ENCODE measurements around the gene PCSK6. TPM values are rescaled to one million over a fixed set of nuclear protein-coding genes. Genes with fewer than 3 reads are reported as not detected.

PCSK6 gene
- total RNA-seq, 1 donor from 2014 or later: 1.3 TPM

DNA sequence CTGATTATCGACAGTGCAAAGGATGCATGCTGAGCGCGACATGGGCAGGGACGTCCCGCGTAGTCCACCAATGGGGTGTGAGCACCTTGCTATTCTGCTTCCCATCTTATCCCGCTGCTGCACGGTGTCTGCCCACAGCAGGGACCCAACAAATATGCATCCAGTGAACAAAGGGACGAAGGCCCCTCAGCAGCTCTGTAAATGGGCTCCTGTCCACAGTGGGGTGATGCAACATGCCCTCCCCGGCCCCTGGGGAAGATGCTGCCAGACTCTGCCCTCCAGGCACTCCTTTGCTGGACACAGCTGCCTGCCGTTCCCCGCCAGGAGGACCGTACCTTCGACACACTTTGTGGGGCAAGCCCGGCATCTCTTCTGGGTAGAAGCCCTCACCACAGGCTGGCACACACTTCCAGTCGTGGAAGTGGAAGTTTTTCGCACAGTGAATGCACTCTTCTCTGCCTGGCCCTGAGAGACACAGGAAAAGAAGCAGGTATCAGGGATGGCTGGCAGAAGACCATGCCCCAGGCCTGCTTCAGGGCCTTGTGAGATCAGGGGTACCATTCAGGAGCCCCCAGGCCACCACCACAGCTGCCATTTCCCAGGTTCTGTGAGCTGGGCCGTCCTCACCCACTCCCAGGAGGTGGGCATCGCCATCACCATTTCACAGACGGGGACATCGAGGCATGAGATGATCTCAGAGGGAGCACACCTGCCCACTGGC, 176.3 kb downstream of the PCSK6 start:
- H3K4me3 ChIP-seq (ENCODE audit: insufficient read depth, low read depth, low read length): no peak overlapping the region
- H3K36me3 Mint-ChIP-seq (ENCODE audit: low read depth, unreplicated experiment): no peaks in the 10 kb centered on the region
- no peak for DNase-seq (ENCODE audit: low read depth)
- no peaks in the 10 kb centered on the region for H3K4me1 Mint-ChIP-seq (ENCODE audit: low read depth, unreplicated experiment)
- no peak overlapping the region for H3K27ac Mint-ChIP-seq (ENCODE audit: unreplicated experiment)
- H3K4me2 ChIP-seq (ENCODE audit: low read length): no peak overlapping the region
- no peaks in the 10 kb centered on the region for H3K36me3 ChIP-seq (ENCODE audit: insufficient read depth, low read length)
- no peaks in the 10 kb centered on the region for H4K20me1 ChIP-seq (ENCODE audit: insufficient read depth, low read length)
- peaks cover 9% of the 10 kb centered on the region for H3K27me3 Mint-ChIP-seq (ENCODE audit: low read depth, unreplicated experiment)
- no peaks in the 10 kb centered on the region for H3K27me3 ChIP-seq (ENCODE audit: insufficient read depth, low read length)
- no peak overlapping the region for H2AFZ ChIP-seq (ENCODE audit: low read depth, low read length)
- H3K9ac ChIP-seq (ENCODE audit: low read length): no peak overlapping the region
- no peak for FAIRE-seq
- no peak overlapping the region for H3K27ac ChIP-seq (ENCODE audit: low read depth, low read length)
- H3K79me2 ChIP-seq (ENCODE audit: insufficient read depth, low read length): no peaks in the 10 kb centered on the region
- no peak overlapping the region for H3K4me3 Mint-ChIP-seq (ENCODE audit: unreplicated experiment)
- H3K4me1 ChIP-seq (ENCODE audit: insufficient read depth, low read length): no peaks in the 10 kb centered on the region
- no peaks in the 10 kb centered on the region for H3K9me3 ChIP-seq (ENCODE audit: insufficient read depth, low read depth, low read length)
- TF ChIP-seq EZH2 (IDR thresholded peaks at IDR 0.05; ENCODE audit: insufficient read depth, low read length) (no peak), CTCF (IDR thresholded peaks at IDR 0.05; ENCODE audit: insufficient read depth, low read depth, low read length) (no peak)
- no peaks in the 10 kb centered on the region for H3K9me3 Mint-ChIP-seq (ENCODE audit: unreplicated experiment)

- H2AFZ ChIP-seq (ENCODE audit: low read depth, low read length): no peak overlapping the region
- Mint-ChIP-seq H3K36me3 (ENCODE audit: low read depth, unreplicated experiment) (no peaks in the 10 kb centered on the region), H3K27me3 (ENCODE audit: low read depth, unreplicated experiment) (peaks cover 15% of the 10 kb centered on the region), H3K4me3 (ENCODE audit: unreplicated experiment) (no peak overlapping the region), H3K9me3 (ENCODE audit: unreplicated experiment) (no peaks in the 10 kb centered on the region), H3K4me1 (ENCODE audit: low read depth, unreplicated experiment) (no peaks in the 10 kb centered on the region), H3K27ac (ENCODE audit: unreplicated experiment) (no peak overlapping the region)
- DNase-seq (ENCODE audit: low read depth) (no peak), FAIRE-seq (no peak)
- no peaks in the 10 kb centered on the region for H3K9me3 ChIP-seq (ENCODE audit: insufficient read depth, low read depth, low read length)
- H3K27ac ChIP-seq (ENCODE audit: low read depth, low read length): no peak overlapping the region
- H3K9ac ChIP-seq (ENCODE audit: low read length): no peak overlapping the region
- TF ChIP-seq EZH2 (IDR thresholded peaks at IDR 0.05; ENCODE audit: insufficient read depth, low read length) (no peak), CTCF (IDR thresholded peaks at IDR 0.05; ENCODE audit: insufficient read depth, low read depth, low read length) (no peak)
- H3K79me2 ChIP-seq (ENCODE audit: insufficient read depth, low read length): no peaks in the 10 kb centered on the region
- no peaks in the 10 kb centered on the region for H4K20me1 ChIP-seq (ENCODE audit: insufficient read depth, low read length)
- no peak overlapping the region for H3K4me2 ChIP-seq (ENCODE audit: low read length)
- no peaks in the 10 kb centered on the region for H3K36me3 ChIP-seq (ENCODE audit: insufficient read depth, low read length)
- no peak overlapping the region for H3K4me3 ChIP-seq (ENCODE audit: insufficient read depth, low read depth, low read length)
- no peaks in the 10 kb centered on the region for H3K27me3 ChIP-seq (ENCODE audit: insufficient read depth, low read length)
- no peaks in the 10 kb centered on the region for H3K4me1 ChIP-seq (ENCODE audit: insufficient read depth, low read length)
Observed at GRCh38 chr15:101310508-101310907, 179.0 kb downstream of the PCSK6 start.

DNA sequence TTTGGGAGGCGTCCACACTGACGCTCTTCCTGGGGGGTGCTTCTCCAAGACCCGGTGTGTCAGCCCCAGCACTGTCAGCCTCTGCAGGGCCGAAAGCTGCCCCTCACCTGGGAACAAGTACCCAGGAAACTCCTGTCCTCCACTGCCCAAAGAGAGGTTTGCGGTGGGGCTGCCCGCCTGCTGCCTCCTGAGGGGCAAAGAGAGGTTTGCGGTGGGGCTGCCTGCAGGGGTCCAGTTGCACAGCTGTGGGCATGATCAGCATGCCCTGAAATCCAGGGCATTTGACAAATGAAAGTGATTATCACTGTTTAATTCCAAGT, 179.4 kb downstream of the PCSK6 start:
- FAIRE-seq: no peak
- H3K9ac ChIP-seq (ENCODE audit: low read length): no peak overlapping the region
- no peak overlapping the region for H3K4me3 ChIP-seq (ENCODE audit: insufficient read depth, low read depth, low read length)
- Mint-ChIP-seq H3K4me1 (ENCODE audit: low read depth, unreplicated experiment) (no peaks in the 10 kb centered on the region), H3K4me3 (ENCODE audit: unreplicated experiment) (no peak overlapping the region), H3K36me3 (ENCODE audit: low read depth, unreplicated experiment) (no peaks in the 10 kb centered on the region), H3K9me3 (ENCODE audit: unreplicated experiment) (no peaks in the 10 kb centered on the region), H3K27me3 (ENCODE audit: low read depth, unreplicated experiment) (peaks cover 15% of the 10 kb centered on the region), H3K27ac (ENCODE audit: unreplicated experiment) (no peak overlapping the region)
- no peaks in the 10 kb centered on the region for H3K4me1 ChIP-seq (ENCODE audit: insufficient read depth, low read length)
- H3K79me2 ChIP-seq (ENCODE audit: insufficient read depth, low read length): no peaks in the 10 kb centered on the region
- H3K9me3 ChIP-seq (ENCODE audit: insufficient read depth, low read depth, low read length): no peaks in the 10 kb centered on the region
- no peak overlapping the region for H3K4me2 ChIP-seq (ENCODE audit: low read length)
- no peak for TF ChIP-seq CTCF (IDR thresholded peaks at IDR 0.05; ENCODE audit: insufficient read depth, low read depth, low read length)
- no peak for TF ChIP-seq EZH2 (IDR thresholded peaks at IDR 0.05; ENCODE audit: insufficient read depth, low read length)
- H3K27ac ChIP-seq (ENCODE audit: low read depth, low read length): no peak overlapping the region
- H2AFZ ChIP-seq (ENCODE audit: low read depth, low read length): no peak overlapping the region
- H3K27me3 ChIP-seq (ENCODE audit: insufficient read depth, low read length): no peaks in the 10 kb centered on the region
- H4K20me1 ChIP-seq (ENCODE audit: insufficient read depth, low read length): no peaks in the 10 kb centered on the region
- DNase-seq (ENCODE audit: low read depth): no peak
- no peaks in the 10 kb centered on the region for H3K36me3 ChIP-seq (ENCODE audit: insufficient read depth, low read length)
